GM18507 (cell line): ENCODE data around the gene LRCH1.
A peak's percentile ranks its signal among the peaks of the same experiment; 100 is the strongest.

Experiments used
- DNase-seq: peaks from one replicate; pipeline ENCODE4 v3.0.0; 2011; ENCODE audit warnings: low read depth; ENCODE audit not compliant: insufficient read length; ENCODE audit errors: extremely low spot score
- FAIRE-seq: peaks from 2 replicates; lab custom pipeline; 2011; peaks lifted over from hg19 to GRCh38; lab: Jason Lieb, UNC

LRCH1 gene

DNA sequence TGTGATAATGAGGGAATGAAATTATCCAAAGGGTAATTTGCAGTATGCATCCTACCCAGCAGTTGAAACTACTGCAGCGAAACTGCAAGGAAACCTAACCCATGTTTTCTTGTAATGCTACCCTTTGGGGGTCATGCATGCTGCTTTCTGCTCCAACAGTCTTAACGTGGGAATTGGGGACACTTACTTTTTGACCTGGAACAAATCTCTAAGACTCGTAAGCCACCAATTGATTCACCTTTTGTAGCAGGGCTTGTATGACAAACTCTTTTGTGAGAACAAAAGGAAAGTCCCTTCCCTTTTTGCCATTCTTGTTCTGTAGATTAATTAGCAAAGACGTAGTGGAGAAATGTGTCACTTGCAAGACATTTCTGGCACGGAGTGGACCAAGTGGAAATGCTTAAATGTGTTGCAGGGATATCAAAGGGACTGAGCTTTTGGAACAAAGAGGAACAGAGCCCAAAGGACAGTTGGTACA lies 27.4 kb downstream of the LRCH1 start:
- peak; percentile 62 for FAIRE-seq
- no peak for DNase-seq

DNA sequence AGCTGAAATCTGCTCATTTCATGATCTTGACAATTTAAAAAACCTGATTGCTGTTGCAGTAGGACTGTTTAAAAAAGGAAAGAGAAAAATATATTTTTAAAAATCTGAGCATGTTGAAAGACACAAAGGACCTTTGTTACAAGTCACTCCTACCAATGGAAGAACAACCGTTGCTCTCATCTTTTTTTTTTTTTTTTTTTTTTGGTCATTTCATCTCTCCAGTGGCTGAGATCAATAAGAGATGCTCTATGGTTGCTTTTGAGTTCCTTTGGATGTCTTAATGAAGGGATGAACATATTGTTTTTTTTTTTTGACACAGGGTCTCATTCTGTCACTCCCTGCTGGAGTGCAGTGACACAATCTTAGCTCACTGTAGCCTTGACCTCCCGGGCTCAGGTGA lies 29.2 kb downstream of the LRCH1 start:
- no peak for DNase-seq
- FAIRE-seq: no peak

DNA sequence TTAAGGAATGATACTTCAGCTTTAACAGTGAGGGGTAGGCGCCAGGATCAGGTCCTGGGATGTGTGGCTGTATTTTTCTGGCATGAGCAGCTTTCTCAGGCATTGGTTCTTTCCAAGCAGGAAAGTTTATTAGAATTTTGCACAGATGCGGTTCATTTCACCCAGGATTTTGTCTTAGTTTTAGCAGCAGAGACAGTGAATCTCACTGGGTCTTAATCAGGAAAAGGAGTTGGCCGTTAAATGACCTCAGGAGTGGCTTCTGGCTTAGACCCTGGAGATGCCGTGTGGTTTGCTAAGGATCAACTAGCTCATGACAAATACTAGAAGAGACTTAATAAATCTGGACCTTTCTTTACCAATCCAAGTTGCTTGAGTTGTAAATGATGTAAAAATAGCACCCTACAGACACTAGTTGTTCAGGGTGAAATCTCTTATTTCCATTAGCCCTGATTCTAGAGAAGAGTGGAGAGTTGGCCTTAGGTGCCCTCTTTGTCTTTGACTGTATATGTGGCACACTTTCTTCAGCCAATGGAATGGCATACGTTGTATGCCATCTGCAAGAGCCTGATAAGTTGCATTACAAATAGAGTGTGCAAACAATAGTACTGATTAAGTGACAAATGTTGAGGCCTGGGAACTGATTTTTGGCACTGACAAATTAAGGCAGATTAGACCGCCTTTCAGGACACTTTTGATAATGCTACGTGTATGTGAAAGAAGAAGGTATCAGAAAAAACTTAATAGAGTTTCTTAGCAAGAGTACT lies 34.0 kb downstream of the LRCH1 start:
- peak; percentile 47 for FAIRE-seq
- no peak for DNase-seq

DNA sequence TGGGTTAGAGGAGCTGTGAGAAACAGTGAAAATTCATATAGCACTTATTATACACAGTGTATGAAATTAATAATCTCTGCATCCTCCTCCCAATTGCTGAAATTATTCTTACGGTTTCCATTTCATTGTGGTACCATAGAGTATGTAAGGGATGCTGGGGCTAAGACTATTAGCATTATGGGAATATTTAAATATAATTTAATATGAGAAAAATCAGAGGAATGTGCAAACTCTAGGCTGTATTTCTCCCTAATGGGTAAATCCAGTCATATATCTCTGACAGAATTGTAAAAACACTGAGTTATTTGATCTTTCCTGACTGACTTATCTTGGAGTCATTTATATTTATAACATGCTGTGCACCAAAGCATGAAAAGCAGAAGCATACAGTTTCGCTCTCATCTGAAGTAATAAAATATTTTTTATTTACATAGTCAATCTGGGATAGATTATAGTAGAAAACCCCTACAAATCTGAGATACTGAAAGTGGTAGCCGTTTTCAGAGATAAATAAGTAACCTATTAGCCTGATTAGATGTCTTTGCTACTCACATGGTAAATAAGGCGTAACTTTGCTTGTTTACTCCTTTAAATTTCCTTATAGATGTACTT lies 34.9 kb downstream of the LRCH1 start:
- no peak for DNase-seq
- FAIRE-seq: peak; percentile 63

DNA sequence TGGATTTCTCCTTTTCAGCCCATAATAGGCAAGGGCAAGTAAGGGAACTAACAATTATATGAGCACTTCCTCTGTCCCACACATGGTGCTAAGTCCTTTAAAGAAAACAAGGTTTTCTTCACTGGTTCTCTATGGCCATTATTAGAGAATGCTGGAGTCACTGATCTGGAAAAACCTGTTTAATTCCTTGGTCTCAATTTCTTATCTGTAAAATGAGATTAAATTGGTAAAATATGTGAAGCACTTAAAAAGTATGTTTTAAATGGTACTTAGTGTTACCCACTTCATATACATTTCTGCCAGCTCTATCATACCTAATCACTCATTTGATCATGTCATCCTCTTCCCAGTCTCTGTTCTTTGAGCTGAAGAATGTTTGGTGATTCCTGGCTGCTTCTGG lies 39.4 kb downstream of the LRCH1 start:
- no peak for FAIRE-seq
- DNase-seq: no peak

DNA sequence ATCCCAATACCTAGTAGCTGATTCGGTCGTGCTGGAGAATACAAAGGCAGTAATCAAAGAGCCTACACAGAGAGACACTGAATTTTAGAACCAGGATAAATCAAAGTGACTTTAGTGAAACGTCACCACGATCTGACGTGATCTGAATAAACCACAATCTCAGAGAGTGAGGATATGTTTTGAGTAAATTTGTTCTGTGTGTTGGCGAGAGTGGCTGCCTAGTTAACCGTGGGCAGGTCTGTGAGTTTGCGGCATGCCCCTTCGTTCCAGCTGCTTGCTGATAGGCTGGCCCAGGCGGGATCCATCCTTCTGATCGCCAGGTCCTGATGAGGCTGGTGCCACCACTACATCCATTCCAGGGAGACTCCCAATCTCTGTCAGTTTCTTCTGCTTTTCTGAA lies 40.4 kb downstream of the LRCH1 start:
- DNase-seq: no peak
- FAIRE-seq: peak; percentile 84

DNA sequence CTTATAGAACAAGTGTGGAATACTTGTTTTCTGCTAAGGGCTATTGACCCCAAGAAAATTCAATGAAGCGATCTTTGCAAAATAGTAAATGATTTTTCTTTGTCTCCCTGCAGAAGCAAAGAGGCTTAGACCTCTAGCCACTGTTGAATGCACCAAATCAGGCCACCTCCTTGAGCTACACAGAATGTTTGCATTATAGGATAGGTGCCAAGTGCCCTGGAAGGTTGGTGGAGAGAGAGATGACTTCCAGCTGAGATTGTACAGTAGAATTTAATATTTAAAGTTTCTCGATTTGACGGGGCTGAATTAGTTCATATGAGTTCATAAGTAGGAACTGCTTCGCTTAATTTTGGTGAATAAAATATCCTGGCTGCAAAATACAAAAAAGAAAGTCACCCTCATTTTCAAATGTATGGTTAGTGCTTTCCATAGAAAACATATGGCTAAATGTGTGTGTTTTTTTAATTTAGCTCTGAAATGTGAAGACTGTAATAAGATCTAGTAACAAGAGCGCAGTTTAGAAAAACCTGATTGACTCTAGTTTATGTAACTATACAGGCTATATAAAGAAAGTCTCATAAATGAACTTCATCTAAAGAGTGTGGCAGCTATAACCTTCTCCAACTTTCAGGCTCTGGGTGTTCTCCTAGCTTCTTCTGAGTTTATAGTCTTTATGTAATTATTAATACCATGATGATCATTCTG lies 41.6 kb downstream of the LRCH1 start:
- DNase-seq (no peak), FAIRE-seq (peak; percentile 15)

DNA sequence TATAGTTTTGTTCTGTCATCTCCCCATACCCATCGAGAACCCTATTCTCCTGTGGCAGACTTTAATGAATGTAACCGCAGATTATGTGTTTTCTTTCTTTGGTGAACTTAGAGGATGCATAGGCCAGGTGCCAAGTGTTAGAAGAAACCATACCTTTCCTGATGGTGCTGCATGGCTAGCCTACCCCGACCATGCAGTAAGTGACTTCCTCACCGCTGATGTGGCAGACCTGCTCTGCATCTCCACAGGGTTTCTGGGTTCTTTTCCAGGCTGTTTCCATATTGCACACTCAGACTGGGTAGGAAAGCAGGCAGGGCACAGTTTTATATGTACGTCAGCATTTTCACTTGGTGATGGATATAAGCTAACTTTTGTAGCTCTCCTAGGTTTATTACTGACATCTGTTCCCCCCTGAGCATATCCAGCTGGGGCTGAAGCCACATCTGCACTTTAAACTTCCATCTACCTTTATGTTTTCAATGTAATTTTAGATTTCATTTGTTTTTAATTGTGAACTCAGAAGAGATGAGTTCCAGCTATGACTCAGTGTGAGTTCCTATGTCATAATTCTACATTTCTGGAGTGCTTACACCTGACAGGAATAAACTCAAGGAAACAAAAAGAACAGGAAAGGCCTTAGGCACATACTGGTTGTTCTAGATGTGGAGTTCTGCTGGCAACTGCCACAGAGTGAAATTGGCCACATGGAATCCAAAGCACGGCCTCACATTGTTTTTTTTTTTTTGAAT lies 42.3 kb downstream of the LRCH1 start:
- FAIRE-seq (peak; percentile 87), DNase-seq (no peak)

DNA sequence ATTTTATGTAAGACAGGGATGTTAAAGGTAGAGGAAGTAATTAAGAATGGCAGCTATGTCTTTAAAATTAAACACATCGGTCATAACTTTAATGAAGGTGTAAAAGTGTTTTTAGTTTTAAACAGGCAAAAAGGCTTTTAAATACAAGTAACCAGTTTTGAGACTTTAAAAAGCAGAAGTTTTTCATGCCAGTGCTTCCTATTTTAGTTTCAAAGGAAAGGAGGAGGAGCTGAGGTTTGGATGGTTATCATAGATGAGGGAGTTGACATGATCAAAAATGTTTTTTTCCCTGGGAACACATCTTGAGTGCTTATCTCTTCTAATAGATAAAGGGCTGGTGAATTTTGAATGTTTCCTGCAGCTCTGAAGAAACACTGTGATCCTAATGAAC lies 42.9 kb downstream of the LRCH1 start:
- FAIRE-seq: peak; percentile 44
- no peak for DNase-seq

DNA sequence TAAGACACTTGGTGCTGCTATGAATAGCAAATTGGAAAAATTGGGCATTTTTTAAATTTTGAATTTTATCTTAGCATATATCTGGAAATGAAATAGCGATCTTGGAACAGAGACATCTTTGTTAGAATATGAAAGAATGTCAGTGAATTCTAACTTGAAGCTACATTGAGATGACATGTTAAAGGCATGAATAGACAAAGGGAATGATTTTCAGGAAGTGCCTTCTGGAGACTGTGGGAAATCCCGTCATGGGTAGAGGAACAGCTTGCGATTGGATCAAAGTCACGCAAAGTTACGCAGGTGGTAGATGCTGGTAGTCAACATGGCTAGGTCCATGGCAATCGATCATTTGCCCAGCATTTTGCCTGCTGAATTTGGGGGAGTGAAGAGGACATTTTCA lies 43.5 kb downstream of the LRCH1 start:
- FAIRE-seq (no peak), DNase-seq (no peak)

DNA sequence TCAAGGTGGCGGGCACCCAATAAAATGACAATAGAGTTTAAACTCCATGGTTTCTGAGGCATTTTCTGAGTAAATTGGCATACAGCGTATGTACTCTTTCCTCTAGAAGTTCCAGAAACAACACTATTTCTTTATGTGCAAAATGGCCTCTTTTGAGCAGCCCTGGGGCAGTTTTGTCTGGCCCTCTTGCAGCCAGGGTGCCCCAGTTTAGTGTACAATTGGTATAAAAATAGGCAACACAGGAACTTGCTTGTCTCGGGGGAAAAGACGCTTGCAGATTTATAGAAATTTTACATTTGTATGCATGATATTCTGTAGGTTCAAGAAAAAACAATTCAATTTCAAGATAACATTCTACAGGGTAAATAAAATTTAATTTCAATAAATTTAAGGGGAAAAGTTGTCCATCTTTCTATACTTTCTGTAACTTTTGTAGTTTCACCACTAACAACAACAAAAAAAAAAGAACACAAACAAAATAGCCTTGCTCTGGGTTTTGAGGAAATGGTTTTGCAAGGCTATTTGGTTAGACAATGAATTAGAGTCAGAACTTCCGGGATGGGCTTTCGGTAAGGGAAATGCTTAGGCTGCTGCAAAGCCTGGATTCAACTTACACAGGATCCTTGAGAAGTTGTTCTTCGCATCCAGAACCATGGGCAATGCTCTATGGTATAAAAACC lies 45.3 kb downstream of the LRCH1 start:
- DNase-seq: no peak
- peak; percentile 83 for FAIRE-seq

DNA sequence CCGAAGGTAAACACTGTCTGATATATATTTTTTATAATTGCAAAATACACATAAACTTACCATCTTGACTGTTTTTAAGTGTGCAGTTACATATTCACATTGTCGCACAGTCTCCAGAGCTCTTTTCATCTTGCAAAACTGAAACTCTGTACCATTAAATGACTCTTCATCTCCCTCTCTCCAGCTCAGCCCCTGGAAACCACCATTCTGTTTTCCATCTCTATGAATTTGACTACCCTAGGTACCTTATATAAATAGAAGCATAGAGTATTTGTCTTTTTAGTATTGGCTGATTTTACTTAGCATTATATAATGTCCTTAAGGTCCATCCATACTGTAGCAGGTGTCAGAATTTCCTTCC lies 45.8 kb downstream of the LRCH1 start:
- FAIRE-seq (no peak), DNase-seq (no peak)

DNA sequence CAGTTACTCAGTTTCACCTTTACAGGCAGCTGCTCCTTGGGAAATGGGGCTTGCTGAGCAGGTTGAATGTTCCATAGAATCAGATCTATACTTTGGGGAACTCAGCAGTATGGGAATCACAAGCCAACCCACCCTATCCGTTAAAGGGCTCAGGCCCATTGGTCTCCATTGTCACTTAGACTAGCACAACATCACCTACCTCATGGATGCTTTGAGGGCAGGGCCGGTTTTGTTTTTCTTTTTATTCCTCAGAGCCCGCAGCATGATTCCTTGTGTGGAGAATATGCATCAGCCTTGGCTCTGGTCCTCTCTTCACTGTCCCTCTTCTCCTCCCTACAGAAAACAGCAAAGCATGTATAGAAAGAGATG lies 48.0 kb downstream of the LRCH1 start:
- DNase-seq (no peak), FAIRE-seq (no peak)

DNA sequence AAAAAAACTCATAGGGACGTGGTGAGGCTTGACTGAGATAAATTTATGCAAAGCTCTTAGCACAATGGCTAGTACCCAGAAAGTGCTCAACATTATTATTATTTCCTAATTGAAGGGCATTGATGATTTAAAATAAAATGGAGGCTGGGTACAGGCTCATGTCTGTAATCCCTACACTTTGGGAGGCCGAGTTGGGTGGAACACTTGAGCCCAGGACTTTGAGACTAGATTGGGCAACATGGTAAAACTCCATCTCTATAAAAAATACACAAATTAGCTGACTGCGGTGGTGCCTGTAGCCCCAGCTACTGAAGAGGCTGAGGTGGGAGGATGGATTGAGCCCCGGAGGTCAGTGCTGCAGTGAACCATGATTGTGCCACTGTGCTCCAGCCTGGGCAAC lies 49.6 kb downstream of the LRCH1 start:
- FAIRE-seq (no peak), DNase-seq (no peak)

DNA sequence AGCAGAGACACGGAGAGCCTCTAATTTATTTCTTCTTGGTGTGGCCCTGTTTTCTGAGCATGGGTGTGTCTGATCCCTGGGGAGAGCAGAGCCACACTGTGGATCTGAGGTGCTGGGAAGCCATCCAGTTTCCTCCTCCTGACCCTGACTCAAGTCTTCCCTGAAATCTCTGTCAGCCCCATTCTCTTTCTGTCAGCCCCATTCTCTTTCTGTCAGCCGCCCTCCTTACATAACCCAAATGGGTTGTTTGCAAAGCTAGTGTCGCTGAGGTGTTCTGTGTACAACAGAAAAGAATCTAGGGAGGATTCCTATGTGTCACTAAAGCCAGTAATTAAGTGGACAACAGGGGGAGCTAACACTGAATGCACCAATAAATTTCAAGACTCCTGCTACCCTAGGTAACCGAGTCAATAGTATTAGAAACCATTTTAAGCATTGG lies 50.2 kb downstream of the LRCH1 start:
- FAIRE-seq (peak; percentile 46), DNase-seq (no peak)

DNA sequence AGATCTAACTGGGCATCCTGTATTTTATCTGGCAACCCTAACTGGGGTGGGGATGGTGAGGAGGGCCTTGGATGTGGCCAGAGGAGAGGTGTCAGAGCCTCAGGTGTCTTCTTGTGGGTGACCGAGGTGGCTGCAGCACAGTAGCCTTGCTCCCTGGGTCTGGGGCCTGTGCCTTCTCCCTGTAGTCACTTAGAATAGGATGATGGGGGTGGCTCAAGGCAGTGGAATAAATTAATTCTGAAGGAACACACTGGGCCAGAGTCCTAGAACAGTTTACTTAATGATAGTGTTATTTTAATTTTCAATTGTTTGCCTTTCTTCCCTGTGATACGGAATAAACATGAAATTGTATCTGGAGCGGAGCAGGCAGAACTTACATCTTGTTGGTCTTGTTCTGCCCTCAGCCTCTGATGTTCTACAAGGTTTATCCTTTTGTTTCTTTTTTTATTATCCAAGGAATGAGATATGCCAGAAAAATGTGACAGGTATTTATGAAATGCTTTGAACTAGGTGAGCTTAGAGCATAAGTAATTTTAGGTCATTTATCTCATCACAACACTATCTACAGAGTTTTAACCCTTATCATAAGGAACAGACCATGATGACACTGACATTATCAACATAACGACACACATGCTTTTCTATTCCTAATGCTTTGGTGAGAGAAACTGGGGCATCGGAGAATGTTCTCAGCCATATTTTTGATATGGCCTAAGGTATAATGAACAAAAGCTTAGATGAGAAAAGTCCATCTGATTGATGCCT lies 51.4 kb downstream of the LRCH1 start:
- no peak for DNase-seq
- no peak for FAIRE-seq

DNA sequence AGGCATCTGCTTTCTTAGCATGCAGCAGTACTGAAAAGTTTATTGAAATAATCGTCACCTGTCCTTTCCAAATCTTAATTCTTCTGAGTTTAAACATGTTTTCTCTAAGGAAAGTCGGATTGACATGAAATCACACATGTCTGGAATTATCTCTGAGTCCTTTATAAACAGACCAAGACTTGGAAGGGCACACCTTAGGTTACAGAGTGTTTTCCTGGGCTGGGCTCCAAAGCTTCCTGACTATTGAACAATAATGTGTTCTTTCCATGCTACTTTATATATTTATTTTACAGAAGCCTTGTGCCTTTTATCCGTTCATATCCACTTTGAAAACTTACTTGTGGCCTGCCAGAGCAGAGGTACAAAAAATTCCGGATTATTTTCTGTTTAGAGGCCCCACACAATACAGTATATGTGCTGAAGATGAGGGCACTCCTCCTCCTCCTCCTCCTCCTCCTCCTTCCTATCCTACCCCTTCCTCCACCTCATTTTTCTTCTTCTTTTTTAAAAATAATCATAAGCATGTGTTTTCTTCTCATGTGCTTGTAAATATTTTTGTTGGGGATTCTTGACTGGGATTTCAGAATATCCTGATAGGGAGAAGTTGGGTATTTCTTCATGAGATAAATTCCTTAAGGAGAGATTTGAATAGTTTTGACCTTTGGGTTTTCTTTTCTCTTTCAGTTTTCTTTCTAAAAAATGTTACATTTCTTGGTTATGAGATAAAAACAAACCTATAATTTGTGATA lies 52.3 kb downstream of the LRCH1 start:
- DNase-seq: no peak

DNA sequence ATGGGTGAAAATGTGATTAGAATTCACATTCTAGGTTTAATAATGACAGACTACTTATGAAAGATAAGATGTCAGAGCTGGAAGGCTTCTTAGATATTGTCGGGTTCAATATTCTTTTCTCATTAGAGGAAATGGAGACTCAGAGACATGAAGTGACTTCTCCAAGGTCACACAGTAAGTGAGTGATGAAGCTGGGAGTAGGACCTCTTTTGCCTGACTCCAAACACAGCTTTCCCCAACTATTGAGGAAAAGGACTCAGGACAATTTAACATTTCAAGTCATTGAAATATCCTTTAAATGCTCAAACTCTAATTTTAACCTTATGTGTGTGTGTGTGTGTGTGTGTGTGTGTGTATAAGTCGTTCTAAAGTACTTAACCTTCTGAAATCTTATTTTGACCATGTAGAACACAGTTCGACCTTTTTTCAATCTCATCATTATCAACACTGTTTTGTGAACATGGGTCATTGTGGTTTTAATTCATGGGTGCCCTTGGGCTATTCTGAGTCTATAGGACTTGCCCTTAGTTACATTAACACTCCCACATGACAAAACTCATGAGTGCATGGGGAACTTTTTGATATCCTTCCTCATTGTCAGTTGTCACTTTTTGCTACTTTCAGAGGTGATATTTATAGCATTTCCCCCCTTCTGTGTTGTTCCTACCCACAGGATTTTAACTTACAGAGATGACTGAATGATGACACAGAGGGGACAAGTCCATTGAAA lies 53.0 kb downstream of the LRCH1 start:
- DNase-seq (no peak), FAIRE-seq (peak; percentile 81)

More for the DNA sequence above, 52.3 kb downstream of the LRCH1 start:
- FAIRE-seq: peak; percentile 21
